Smooth muscle cell (in vitro differentiated cells): ENCODE data around the gene IL1RAP. TPM values are rescaled to one million over a fixed set of nuclear protein-coding genes. Genes with fewer than 3 reads are reported as not detected.
"Not testable (repeated sequence)": the region's sequence is repeated elsewhere in the genome, so short reads cannot be mapped to it uniquely, and the experiment has no call there.

Experiments
- DNase-seq: peaks from one replicate; lab custom pipeline; 2025; ENCODE audit not compliant: unreplicated experiment; lab: John Stamatoyannopoulos, UW
- H2AFZ ChIP-seq: fragments of 200-600 bp; sonication (generic); 2 replicates; pipeline ENCODE4 v1.6.0; 2016; ENCODE audit warnings: antibody characterized with exemption, low read depth, mild to moderate bottlenecking
- H3F3A ChIP-seq: fragments of 200-600 bp; sonication (generic); 2 replicates; pipeline ENCODE4 v1.6.0; 2017; ENCODE audit warnings: antibody characterized with exemption, low read depth
- H3K27ac ChIP-seq: fragments of 200-600 bp; sonication (generic); 2 replicates; pipeline ENCODE4 v1.5.1; 2016; ENCODE audit warnings: low read depth, mild to moderate bottlenecking
- H3K27me3 ChIP-seq: fragments of 200-600 bp; sonication (generic); 2 replicates; pipeline ENCODE4 v1.6.1; 2016; ENCODE audit warnings: low read depth, mild to moderate bottlenecking
- H3K36me3 ChIP-seq: fragments of 200-600 bp; sonication (generic); 2 replicates; pipeline ENCODE4 v1.5.1; 2016; ENCODE audit warnings: low read depth
- H3K4me1 ChIP-seq: fragments of 200-600 bp; sonication (generic); 2 replicates; pipeline ENCODE4 v1.5.1; 2016; ENCODE audit warnings: low read depth
- H3K4me2 ChIP-seq: fragments of 200-600 bp; sonication (generic); 2 replicates; pipeline ENCODE4 v1.6.0; 2016; ENCODE audit warnings: mild to moderate bottlenecking
- H3K4me3 ChIP-seq: fragments of 200-600 bp; sonication (generic); 2 replicates; pipeline ENCODE4 v1.5.1; 2016; ENCODE audit warnings: mild to moderate bottlenecking
- H3K79me2 ChIP-seq: fragments of 200-600 bp; sonication (generic); 2 replicates; pipeline ENCODE4 v1.6.0; 2016; ENCODE audit warnings: low read depth, mild to moderate bottlenecking
- H3K9ac ChIP-seq: fragments of 200-600 bp; sonication (generic); 2 replicates; pipeline ENCODE4 v1.6.0; 2016; ENCODE audit warnings: low read depth
- H3K9me3 ChIP-seq: fragments of 200-600 bp; sonication (generic); replicated peaks from 2 replicates; pipeline ENCODE4 v1.5.1; 2016; ENCODE audit warnings: low read depth
- H4K20me1 ChIP-seq: fragments of 200-600 bp; sonication (generic); 2 replicates; pipeline ENCODE4 v1.6.0; 2016; ENCODE audit warnings: low read depth
- WGBS: methylation state at CpG from one replicate; pipeline ENCODE4 v1.1.7; 2016; ENCODE audit warnings: low lambda C conversion rate; 5-methylcytosine and 5-hydroxymethylcytosine counted together
- polyA plus RNA-seq: library from polyadenylated mRNA; unstranded; fragments of >200 nt; fragmentation: Nextera tagmentation; extraction: Ambion mirVana; gene quantifications from 2 replicates; pipeline ENCODE4 v1.2.1, GENCODE V29; 2016
- total RNA-seq: library from RNA; depleted of rRNA; stranded (reverse); fragments of >200 nt; gene quantifications from 2 replicates; pipeline ENCODE4 v1.2.3, GENCODE V29; 2014
- TF ChIP-seq, protein P1 (sequence below): fragments of 200-600 bp; sonication (generic); IDR thresholded peaks from 2 replicates; pipeline ENCODE4 v1.5.1; 2017; ENCODE audit warnings: borderline replicate concordance, mild to moderate bottlenecking, antibody characterized with exemption; ENCODE audit not compliant: insufficient read depth, poor library complexity, severe bottlenecking

The IL1RAP gene
- total and polyA plus RNA-seq, 2 experiments from 2014 or later = 13.5 to 49.1 TPM

DNA sequence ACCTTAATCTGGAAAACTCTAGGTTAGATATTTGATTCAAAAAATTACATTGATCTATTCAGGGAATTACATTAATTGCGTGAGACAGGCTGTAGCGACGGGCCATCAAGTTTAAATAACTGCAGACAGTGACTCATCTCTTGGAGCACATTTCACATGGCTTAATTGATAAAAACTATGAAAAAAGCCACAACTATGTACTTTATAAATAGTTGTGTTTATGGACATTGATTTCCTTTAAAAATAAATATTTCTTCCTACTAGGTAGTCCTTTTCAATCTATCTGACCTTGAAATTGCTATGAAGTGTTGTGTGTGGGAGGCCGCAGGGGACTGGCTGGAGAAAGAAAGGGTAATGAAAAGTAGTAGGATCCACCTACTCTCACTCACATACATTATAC is 157.8 kb downstream of the IL1RAP start:
- H3K27ac ChIP-seq = peak overlapping the region; percentile 96
- H3K4me1 ChIP-seq = peaks cover 17% of the 10 kb centered on the region
- H3K9ac ChIP-seq = peak overlapping the region; percentile 59
- TF ChIP-seq, protein P1, sequence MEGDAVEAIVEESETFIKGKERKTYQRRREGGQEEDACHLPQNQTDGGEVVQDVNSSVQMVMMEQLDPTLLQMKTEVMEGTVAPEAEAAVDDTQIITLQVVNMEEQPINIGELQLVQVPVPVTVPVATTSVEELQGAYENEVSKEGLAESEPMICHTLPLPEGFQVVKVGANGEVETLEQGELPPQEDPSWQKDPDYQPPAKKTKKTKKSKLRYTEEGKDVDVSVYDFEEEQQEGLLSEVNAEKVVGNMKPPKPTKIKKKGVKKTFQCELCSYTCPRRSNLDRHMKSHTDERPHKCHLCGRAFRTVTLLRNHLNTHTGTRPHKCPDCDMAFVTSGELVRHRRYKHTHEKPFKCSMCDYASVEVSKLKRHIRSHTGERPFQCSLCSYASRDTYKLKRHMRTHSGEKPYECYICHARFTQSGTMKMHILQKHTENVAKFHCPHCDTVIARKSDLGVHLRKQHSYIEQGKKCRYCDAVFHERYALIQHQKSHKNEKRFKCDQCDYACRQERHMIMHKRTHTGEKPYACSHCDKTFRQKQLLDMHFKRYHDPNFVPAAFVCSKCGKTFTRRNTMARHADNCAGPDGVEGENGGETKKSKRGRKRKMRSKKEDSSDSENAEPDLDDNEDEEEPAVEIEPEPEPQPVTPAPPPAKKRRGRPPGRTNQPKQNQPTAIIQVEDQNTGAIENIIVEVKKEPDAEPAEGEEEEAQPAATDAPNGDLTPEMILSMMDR = no peak
- peak overlapping the region; percentile 13 for H3K4me2 ChIP-seq
- no peak overlapping the region for H3K4me3 ChIP-seq
- H3K36me3 ChIP-seq = no peaks in the 10 kb centered on the region
- no peaks in the 10 kb centered on the region for H4K20me1 ChIP-seq
- H3F3A ChIP-seq = no peaks in the 10 kb centered on the region
- H3K27me3 ChIP-seq = no peaks in the 10 kb centered on the region
- no peaks in the 10 kb centered on the region for H3K79me2 ChIP-seq
- 21% methylated on average over 4 of the region's 4 CpGs for WGBS
- no peak for DNase-seq
- H3K9me3 ChIP-seq = no peaks in the 10 kb centered on the region
- peak overlapping the region; percentile 9 for H2AFZ ChIP-seq

DNA sequence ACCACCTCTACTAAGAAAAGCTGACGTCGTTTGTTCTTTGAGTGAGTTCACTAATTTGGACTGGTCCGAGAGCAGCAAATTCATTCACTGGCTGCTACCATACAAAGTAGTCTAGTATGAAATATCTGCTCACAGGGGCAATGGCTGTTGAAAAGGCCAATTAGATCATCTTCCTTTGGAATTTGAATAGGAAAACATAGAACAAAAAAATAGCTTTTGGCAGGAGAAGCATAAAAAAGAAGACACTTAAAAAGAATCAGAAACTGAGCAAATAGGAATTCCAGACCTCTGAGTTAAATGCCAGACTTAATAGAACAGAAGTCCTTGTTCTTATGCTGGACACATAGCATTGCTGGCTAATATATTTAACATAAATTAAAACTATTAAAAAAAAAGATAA is 159.3 kb downstream of the IL1RAP start:
- Histone ChIP-seq H3K4me3 (no peak overlapping the region), H3K9ac (peak overlapping the region; percentile 19), H3K27me3 (no peaks in the 10 kb centered on the region), H3F3A (no peaks in the 10 kb centered on the region), H3K9me3 (no peaks in the 10 kb centered on the region), H3K4me1 (peaks cover 17% of the 10 kb centered on the region), H3K27ac (peak overlapping the region; percentile 96), H3K4me2 (peak overlapping the region; percentile 61), H4K20me1 (no peaks in the 10 kb centered on the region), H3K79me2 (no peaks in the 10 kb centered on the region), H2AFZ (peak overlapping the region; percentile 55), H3K36me3 (no peaks in the 10 kb centered on the region)
- TF ChIP-seq, protein P1 = no peak
- 85% methylated on average over 3 of the region's 3 CpGs for WGBS
- DNase-seq = no peak

DNA sequence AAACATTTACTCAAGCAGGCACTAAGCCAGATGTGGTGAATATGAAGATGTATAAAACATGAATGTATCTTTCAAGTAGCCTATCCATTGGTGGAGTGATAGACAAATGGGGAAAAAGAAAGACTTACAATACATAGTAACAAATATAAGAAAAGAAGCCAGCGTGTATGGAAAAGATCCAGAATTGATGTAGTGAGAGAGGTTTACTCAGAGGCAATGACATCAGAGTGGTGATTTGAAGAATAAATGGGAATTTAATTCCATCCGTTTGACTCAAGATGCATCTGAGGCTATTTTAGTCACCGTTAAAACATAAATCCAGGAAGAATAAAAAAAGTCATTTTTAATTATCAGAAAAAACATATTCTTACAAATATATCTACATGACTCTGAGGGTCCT is 162.6 kb downstream of the IL1RAP start:
- H4K20me1 ChIP-seq = no peaks in the 10 kb centered on the region
- no peak overlapping the region for H3K4me3 ChIP-seq
- no peak overlapping the region for H3K27ac ChIP-seq
- H2AFZ ChIP-seq = no peak overlapping the region
- no peaks in the 10 kb centered on the region for H3K27me3 ChIP-seq
- H3K36me3 ChIP-seq = no peaks in the 10 kb centered on the region
- H3K4me1 ChIP-seq = peaks cover 13% of the 10 kb centered on the region
- no peak overlapping the region for H3K4me2 ChIP-seq
- TF ChIP-seq, protein P1 = no peak
- no peaks in the 10 kb centered on the region for H3F3A ChIP-seq
- no peak overlapping the region for H3K9ac ChIP-seq
- no peaks in the 10 kb centered on the region for H3K9me3 ChIP-seq
- H3K79me2 ChIP-seq = no peaks in the 10 kb centered on the region
- DNase-seq = no peak
- 92% methylated on average over 3 of the region's 3 CpGs for WGBS

DNA sequence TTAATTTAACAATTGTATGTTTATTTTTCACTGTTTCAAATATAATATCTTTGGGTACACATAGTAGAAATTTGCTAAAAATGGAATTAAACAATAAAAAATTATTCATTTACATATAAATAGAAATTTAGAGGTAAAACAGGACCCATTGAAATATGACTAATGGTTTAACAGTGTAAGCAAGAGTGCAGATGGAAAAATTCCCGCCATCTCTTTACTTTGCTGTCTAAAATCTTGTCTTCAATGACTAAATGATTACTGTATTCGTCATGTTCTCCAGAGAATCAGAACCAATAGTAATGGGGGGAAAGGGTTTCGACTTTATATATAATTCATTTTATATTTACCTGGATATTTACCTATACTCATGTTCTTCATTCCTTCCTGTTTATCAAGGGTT is 163.1 kb downstream of the IL1RAP start:
- 93% methylated on average over 3 of the region's 3 CpGs for WGBS
- no peaks in the 10 kb centered on the region for H3K9me3 ChIP-seq
- no peak overlapping the region for H3K4me2 ChIP-seq
- no peaks in the 10 kb centered on the region for H3K27me3 ChIP-seq
- no peaks in the 10 kb centered on the region for H3F3A ChIP-seq
- no peak for DNase-seq
- H3K4me1 ChIP-seq = peaks cover 12% of the 10 kb centered on the region
- H3K36me3 ChIP-seq = no peaks in the 10 kb centered on the region
- TF ChIP-seq, protein P1 = no peak
- no peak overlapping the region for H3K27ac ChIP-seq
- no peak overlapping the region for H2AFZ ChIP-seq
- H3K79me2 ChIP-seq = no peaks in the 10 kb centered on the region
- H3K4me3 ChIP-seq = no peak overlapping the region
- no peak overlapping the region for H3K9ac ChIP-seq
- H4K20me1 ChIP-seq = no peaks in the 10 kb centered on the region

DNA sequence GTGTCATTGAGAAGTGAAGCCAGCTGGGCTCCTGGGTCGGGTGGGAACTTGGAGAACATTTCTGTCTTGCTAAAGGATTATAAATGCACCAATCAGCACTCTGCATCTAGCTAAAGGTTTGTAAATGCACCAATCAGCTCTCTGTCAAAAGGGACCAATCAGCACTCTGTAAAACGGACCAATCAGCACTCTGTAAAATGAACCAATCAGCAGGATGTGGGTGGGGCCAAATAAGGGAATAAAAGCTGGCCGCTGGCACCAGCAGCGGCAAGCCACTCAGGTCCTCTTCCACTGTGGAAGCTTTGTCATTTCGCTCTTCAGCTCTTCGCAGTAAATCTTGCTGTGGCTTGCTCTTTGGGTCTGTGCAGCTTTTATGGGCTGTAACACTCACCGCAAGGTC is 164.0 kb downstream of the IL1RAP start:
- H3K4me3 ChIP-seq, H3K9ac ChIP-seq, H3K4me2 ChIP-seq, H3K36me3 ChIP-seq, DNase-seq, H2AFZ ChIP-seq, H3K79me2 ChIP-seq, H4K20me1 ChIP-seq, H3K27ac ChIP-seq, H3K27me3 ChIP-seq, H3F3A ChIP-seq, H3K9me3 ChIP-seq: not testable (repeated sequence)
- peaks cover 10% of the 10 kb centered on the region for H3K4me1 ChIP-seq
- WGBS = 95% methylated on average over 7 of the region's 7 CpGs
